Dermis microvascular lymphatic vessel endothelial cell (primary cell): ENCODE results near the gene PHACTR2. TPM values are rescaled to one million over a fixed set of nuclear protein-coding genes. Genes with fewer than 3 reads are reported as not detected.
"Not testable (repeated sequence)": the region's sequence is repeated elsewhere in the genome, so short reads cannot be mapped to it uniquely, and the experiment has no call there.

Experiments
- DNase-seq, 2 donors: peaks; one replicate each; pipeline versions ENCODE4 v3.0.0 to v3.0.0-alpha.2; 2010; ENCODE audit warnings: low read depth in 2 of 2
- total RNA-seq: library from RNA; depleted of rRNA; stranded (reverse); fragments of >200 nt; gene quantifications from 2 replicates; pipeline ENCODE4 v1.2.1, GENCODE V29; 2014

PHACTR2 gene
- total RNA-seq, 1 donor from 2014 or later = 163 TPM

GRCh38 chr6:143698329-143698728 lies 20.6 kb downstream of the PHACTR2 start:
- no peak for DNase-seq

- no peak for DNase-seq
These were observed 21.1 kb downstream of the PHACTR2 start for GRCh38 chr6:143698759-143699429.

- no peak for DNase-seq
These were observed 21.7 kb downstream of the PHACTR2 start for GRCh38 chr6:143699430-143699825.

GRCh38 chr6:143700684-143701348 lies 23.1 kb downstream of the PHACTR2 start:
- DNase-seq = peak; percentile 74 to 89

GRCh38 chr6:143701349-143702234 lies 23.8 kb downstream of the PHACTR2 start:
- no peak for DNase-seq

GRCh38 chr6:143705569-143705968 lies 27.8 kb downstream of the PHACTR2 start:
- DNase-seq = no peak

GRCh38 chr6:143707697-143708096 lies 29.9 kb downstream of the PHACTR2 start:
- no peak for DNase-seq

- DNase-seq = no peak
These were observed 31.1 kb downstream of the PHACTR2 start for GRCh38 chr6:143708889-143709288.

GRCh38 chr6:143711714-143712113 lies 33.9 kb downstream of the PHACTR2 start:
- DNase-seq = no peak

GRCh38 chr6:143718472-143718871 lies 40.7 kb downstream of the PHACTR2 start:
- DNase-seq = no peak

GRCh38 chr6:143721642-143722041 lies 43.9 kb downstream of the PHACTR2 start:
- no peak for DNase-seq

- no peak for DNase-seq
These were observed 47.1 kb downstream of the PHACTR2 start for GRCh38 chr6:143724876-143725275.

- no peak for DNase-seq
These were observed 48.4 kb downstream of the PHACTR2 start for GRCh38 chr6:143726015-143726647.

- DNase-seq = peak in 1 of 2 donors; percentile 32
These were observed 49.3 kb downstream of the PHACTR2 start for GRCh38 chr6:143727035-143727434.

GRCh38 chr6:143731789-143732188 lies 54.0 kb downstream of the PHACTR2 start:
- DNase-seq = no peak

- no peak for DNase-seq
These were observed 54.8 kb downstream of the PHACTR2 start for GRCh38 chr6:143732536-143732935.

- no peak for DNase-seq
These were observed 55.7 kb downstream of the PHACTR2 start for GRCh38 chr6:143733510-143733909.

- peak; percentile 55 to 72 for DNase-seq
These were observed 56.9 kb downstream of the PHACTR2 start for GRCh38 chr6:143734641-143735063.

GRCh38 chr6:143738072-143738690 lies 60.4 kb downstream of the PHACTR2 start:
- DNase-seq = not testable (repeated sequence)

- DNase-seq = no peak
These were observed 61.6 kb downstream of the PHACTR2 start for GRCh38 chr6:143739341-143739851.

GRCh38 chr6:143740213-143740612 lies 62.4 kb downstream of the PHACTR2 start:
- no peak for DNase-seq
